Neural crest cell (in vitro differentiated cells): ENCODE measurements around the gene OAS3. TPM values are rescaled to one million over a fixed set of nuclear protein-coding genes. Genes with fewer than 3 reads are reported as not detected.

ENCODE experiments used
- DNase-seq: peaks from one replicate; pipeline ENCODE4 v3.0.0; 2021; ENCODE audit warnings: low read depth, mixed read lengths, low spot score
- H3K27ac Mint-ChIP-seq: one replicate; pipeline ENCODE4 v1.8.0; 2021; ENCODE audit warnings: mild to moderate bottlenecking, mixed read lengths; ENCODE audit not compliant: unreplicated experiment
- H3K27me3 Mint-ChIP-seq: 2 replicates; pipeline ENCODE4 v1.8.0; 2021; ENCODE audit warnings: low read depth, mild to moderate bottlenecking, mixed read lengths
- H3K36me3 Mint-ChIP-seq: 2 replicates; pipeline ENCODE4 v1.8.0; 2021; ENCODE audit warnings: low read depth, mild to moderate bottlenecking, mixed read lengths
- H3K4me1 Mint-ChIP-seq: 2 replicates; pipeline ENCODE4 v1.8.0; 2021; ENCODE audit warnings: mixed read lengths
- H3K4me3 Mint-ChIP-seq: one replicate; pipeline ENCODE4 v1.8.0; 2021; ENCODE audit warnings: mild to moderate bottlenecking, mixed read lengths
- H3K9me3 Mint-ChIP-seq: 2 replicates; pipeline ENCODE4 v1.8.0; 2021; ENCODE audit warnings: mixed read lengths
- total RNA-seq: library from RNA; stranded (reverse); gene quantifications from 2 replicates; pipeline ENCODE4 v1.2.1, GENCODE V29; 2021
- TF ChIP-seq, protein P1 (sequence below): fragments of 200-600 bp; sonication (generic); conservative IDR thresholded peaks from 2 replicates; pipeline ENCODE4 v1.5.0; 2021; ENCODE audit warnings: antibody characterized with exemption, mild to moderate bottlenecking

Gene OAS3
- total RNA-seq, 1 donor from 2014 or later = 0.54 TPM

DNA sequence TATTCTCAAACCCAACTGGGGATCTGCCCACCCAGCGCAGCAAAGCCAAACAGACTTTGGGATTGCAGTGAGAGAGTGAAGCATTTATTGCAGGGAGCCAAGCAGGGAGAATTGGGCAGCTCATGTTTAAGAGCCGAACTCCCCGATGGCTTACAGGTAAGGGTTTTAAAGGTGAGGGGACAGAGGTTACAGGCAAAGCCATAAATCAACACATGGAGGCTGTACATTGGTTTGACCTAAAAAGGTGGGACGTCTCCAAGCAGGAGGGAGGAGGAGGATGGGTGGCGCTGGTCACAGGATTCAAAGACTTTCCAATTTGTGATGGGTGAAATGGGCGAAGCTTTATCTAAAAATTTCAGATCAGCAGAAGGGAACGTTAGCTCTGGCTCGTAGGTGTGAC, 58.2 kb downstream of the OAS3 start:
- no peak overlapping the region for H3K27ac Mint-ChIP-seq
- H3K36me3 Mint-ChIP-seq = no peaks in the 10 kb centered on the region
- H3K4me3 Mint-ChIP-seq = no peak overlapping the region
- TF ChIP-seq, protein P1, sequence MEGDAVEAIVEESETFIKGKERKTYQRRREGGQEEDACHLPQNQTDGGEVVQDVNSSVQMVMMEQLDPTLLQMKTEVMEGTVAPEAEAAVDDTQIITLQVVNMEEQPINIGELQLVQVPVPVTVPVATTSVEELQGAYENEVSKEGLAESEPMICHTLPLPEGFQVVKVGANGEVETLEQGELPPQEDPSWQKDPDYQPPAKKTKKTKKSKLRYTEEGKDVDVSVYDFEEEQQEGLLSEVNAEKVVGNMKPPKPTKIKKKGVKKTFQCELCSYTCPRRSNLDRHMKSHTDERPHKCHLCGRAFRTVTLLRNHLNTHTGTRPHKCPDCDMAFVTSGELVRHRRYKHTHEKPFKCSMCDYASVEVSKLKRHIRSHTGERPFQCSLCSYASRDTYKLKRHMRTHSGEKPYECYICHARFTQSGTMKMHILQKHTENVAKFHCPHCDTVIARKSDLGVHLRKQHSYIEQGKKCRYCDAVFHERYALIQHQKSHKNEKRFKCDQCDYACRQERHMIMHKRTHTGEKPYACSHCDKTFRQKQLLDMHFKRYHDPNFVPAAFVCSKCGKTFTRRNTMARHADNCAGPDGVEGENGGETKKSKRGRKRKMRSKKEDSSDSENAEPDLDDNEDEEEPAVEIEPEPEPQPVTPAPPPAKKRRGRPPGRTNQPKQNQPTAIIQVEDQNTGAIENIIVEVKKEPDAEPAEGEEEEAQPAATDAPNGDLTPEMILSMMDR = no peak
- H3K4me1 Mint-ChIP-seq = no peaks in the 10 kb centered on the region
- H3K9me3 Mint-ChIP-seq = peaks cover 6% of the 10 kb centered on the region
- no peak for DNase-seq
- H3K27me3 Mint-ChIP-seq = peaks cover 37% of the 10 kb centered on the region

- H3K4me3 Mint-ChIP-seq = no peak overlapping the region
- DNase-seq = no peak
- H3K36me3 Mint-ChIP-seq = no peaks in the 10 kb centered on the region
- H3K27ac Mint-ChIP-seq = no peak overlapping the region
- peaks cover 6% of the 10 kb centered on the region for H3K9me3 Mint-ChIP-seq
- peaks cover 35% of the 10 kb centered on the region for H3K27me3 Mint-ChIP-seq
- H3K4me1 Mint-ChIP-seq = no peaks in the 10 kb centered on the region
- TF ChIP-seq, protein P1 = no peak
Observed at GRCh38 chr12:112997506-112997905, 59.2 kb downstream of the OAS3 start.

- H3K4me3 Mint-ChIP-seq = no peak overlapping the region
- peaks cover 3% of the 10 kb centered on the region for H3K9me3 Mint-ChIP-seq
- DNase-seq = no peak
- peaks cover 8% of the 10 kb centered on the region for H3K4me1 Mint-ChIP-seq
- peaks cover 43% of the 10 kb centered on the region for H3K27me3 Mint-ChIP-seq
- TF ChIP-seq, protein P1 = no peak
- H3K27ac Mint-ChIP-seq = no peak overlapping the region
- H3K36me3 Mint-ChIP-seq = no peaks in the 10 kb centered on the region
Observed at GRCh38 chr12:112998987-112999767, 60.9 kb downstream of the OAS3 start.

- Mint-ChIP-seq H3K27me3 (peaks cover 39% of the 10 kb centered on the region), H3K4me3 (no peak overlapping the region), H3K27ac (no peak overlapping the region), H3K36me3 (no peaks in the 10 kb centered on the region), H3K9me3 (peaks cover 3% of the 10 kb centered on the region), H3K4me1 (peaks cover 8% of the 10 kb centered on the region)
- DNase-seq = no peak
- TF ChIP-seq, protein P1 = no peak
Observed at GRCh38 chr12:113000433-113000832, 62.2 kb downstream of the OAS3 start.

GRCh38 chr12:113002155-113002554, 63.9 kb downstream of the OAS3 start:
- Mint-ChIP-seq H3K9me3 (peaks cover 3% of the 10 kb centered on the region), H3K36me3 (no peaks in the 10 kb centered on the region), H3K4me3 (no peak overlapping the region), H3K27ac (peak overlapping the region; percentile 90), H3K27me3 (peaks cover 37% of the 10 kb centered on the region), H3K4me1 (peaks cover 8% of the 10 kb centered on the region)
- TF ChIP-seq, protein P1 = no peak
- DNase-seq = no peak
